HG03575 (cell line): ENCODE data around the gene CELSR2.
"Not testable (repeated sequence)": the region's sequence is repeated elsewhere in the genome, so short reads cannot be mapped to it uniquely, and the experiment has no call there.

Experiments used
- ATAC-seq: cut with Tn5 transposase; IDR thresholded peaks from one replicate; pipeline ENCODE4 v1.9.1; 2021; ENCODE audit not compliant: unreplicated experiment, insufficient number of reproducible peaks, low FRiP score; ENCODE audit errors: extremely low read depth

The CELSR2 gene

GRCh38 chr1:109273570-109274288 is 24.4 kb downstream of the CELSR2 start:
- ATAC-seq, result no peak

GRCh38 chr1:109274533-109275476 is 25.5 kb downstream of the CELSR2 start:
- ATAC-seq, result no peak

GRCh38 chr1:109275706-109276345 is 26.5 kb downstream of the CELSR2 start:
- no peak for ATAC-seq

GRCh38 chr1:109277434-109278204 is 28.3 kb downstream of the CELSR2 start:
- ATAC-seq, result no peak

GRCh38 chr1:109279615-109280278 is 30.4 kb downstream of the CELSR2 start:
- ATAC-seq, result no peak

GRCh38 chr1:109280862-109281261 is 31.5 kb downstream of the CELSR2 start:
- ATAC-seq, result no peak

- ATAC-seq, result no peak
Observed at GRCh38 chr1:109281680-109282496, 32.5 kb downstream of the CELSR2 start.

- ATAC-seq, result no peak
Observed at GRCh38 chr1:109282497-109282951, 33.2 kb downstream of the CELSR2 start.

GRCh38 chr1:109282952-109283747 is 33.8 kb downstream of the CELSR2 start, which contains the start of gene PSRC1:
Gene PSRC1, minus strand, starts transcription at chr1:109283145.
- ATAC-seq, result peak; percentile 61

- ATAC-seq, result peak; percentile 15
Observed at GRCh38 chr1:109283748-109284600, 34.6 kb downstream of the CELSR2 start.

GRCh38 chr1:109286762-109287161 is 37.4 kb downstream of the CELSR2 start:
- ATAC-seq, result not testable (repeated sequence)

- no peak for ATAC-seq
Observed at GRCh38 chr1:109290137-109290536, 40.8 kb downstream of the CELSR2 start.

GRCh38 chr1:109290998-109291397 is 41.7 kb downstream of the CELSR2 start:
- no peak for ATAC-seq

- ATAC-seq, result no peak
Observed at GRCh38 chr1:109292364-109292763, 43.0 kb downstream of the CELSR2 start.

- no peak for ATAC-seq
Observed at GRCh38 chr1:109293026-109293425, 43.7 kb downstream of the CELSR2 start.

- ATAC-seq, result no peak
Observed at GRCh38 chr1:109294481-109294880, 45.1 kb downstream of the CELSR2 start.
